ENCODE results near the gene DCST2.

DCST2 gene

DNA sequence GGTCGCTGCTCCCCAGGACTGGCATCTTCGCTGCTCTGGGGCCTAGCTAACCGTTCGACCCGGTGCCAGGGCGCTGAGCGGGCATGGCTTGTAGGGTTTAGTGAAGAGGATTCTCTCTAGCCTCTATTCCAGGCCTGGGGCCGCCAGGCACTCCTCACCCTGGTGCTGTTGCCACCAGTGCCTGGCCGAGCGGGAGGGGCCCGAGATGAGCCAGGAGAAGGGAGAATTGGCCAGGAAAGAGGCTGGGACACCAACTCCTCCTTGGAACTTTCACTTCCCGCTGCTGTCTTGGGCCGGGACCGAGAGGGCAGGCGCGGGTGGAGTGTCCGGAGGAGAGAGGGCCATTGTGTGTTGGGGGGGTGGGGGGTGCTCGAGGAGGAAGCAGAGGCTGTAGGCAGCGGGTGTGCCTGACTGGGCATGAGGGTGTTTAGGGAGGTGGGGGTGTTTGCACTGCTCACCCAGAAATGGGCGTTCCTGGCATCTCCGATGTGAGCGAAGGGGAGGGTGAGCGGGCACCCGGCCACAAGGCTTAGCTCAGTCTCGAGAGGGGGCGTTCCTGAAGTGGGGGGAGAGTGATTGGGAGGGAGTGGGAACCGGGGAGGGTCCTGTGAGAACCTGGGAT, 18.3 kb upstream of the DCST2 start:
- peak overlapping the region; percentile 65 for H3K4me3 ChIP-seq (ENCODE audit: low read depth, low read length)
- no peaks in the 10 kb centered on the region for H3K9me3 ChIP-seq (ENCODE audit: control insufficient read depth, insufficient read depth, low read length)
- no peak overlapping the region for H3K9ac ChIP-seq (ENCODE audit: low read depth, low read length)
- peaks cover 3% of the 10 kb centered on the region for H3K4me1 ChIP-seq (ENCODE audit: control insufficient read depth, insufficient read depth, low read length)
- peaks cover 35% of the 10 kb centered on the region for H3K27me3 ChIP-seq (ENCODE audit: control insufficient read depth, insufficient read depth, low read length)
- H3K36me3 ChIP-seq (ENCODE audit: control insufficient read depth, insufficient read depth, low read length) = no peaks in the 10 kb centered on the region

DNA sequence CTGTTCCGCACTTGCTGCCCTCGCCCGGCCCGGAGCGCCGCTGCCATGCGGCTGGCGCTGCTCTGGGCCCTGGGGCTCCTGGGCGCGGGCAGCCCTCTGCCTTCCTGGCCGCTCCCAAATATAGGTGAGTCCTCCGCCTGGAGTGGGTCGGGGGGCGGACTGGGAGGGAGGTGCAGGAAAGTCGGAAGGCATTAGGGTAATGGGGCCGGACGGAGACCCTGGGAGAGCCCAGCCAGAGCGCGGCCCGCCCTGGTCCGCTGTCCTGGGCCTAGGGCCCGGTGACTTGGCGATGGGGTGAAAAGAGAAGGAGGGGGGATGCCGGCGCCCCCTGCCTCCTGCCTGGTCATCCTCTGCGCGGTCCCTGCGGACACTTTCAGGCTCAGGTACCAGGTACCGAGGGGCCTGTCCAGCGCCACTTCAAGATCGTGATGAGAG, 17.8 kb upstream of the DCST2 start:
- H3K9ac ChIP-seq (ENCODE audit: low read depth, low read length) = no peak overlapping the region
- no peaks in the 10 kb centered on the region for H3K36me3 ChIP-seq (ENCODE audit: control insufficient read depth, insufficient read depth, low read length)
- H3K9me3 ChIP-seq (ENCODE audit: control insufficient read depth, insufficient read depth, low read length) = no peaks in the 10 kb centered on the region
- peaks cover 3% of the 10 kb centered on the region for H3K4me1 ChIP-seq (ENCODE audit: control insufficient read depth, insufficient read depth, low read length)
- H3K4me3 ChIP-seq (ENCODE audit: low read depth, low read length) = peak overlapping the region; percentile 65
- H3K27me3 ChIP-seq (ENCODE audit: control insufficient read depth, insufficient read depth, low read length) = peaks cover 35% of the 10 kb centered on the region

DNA sequence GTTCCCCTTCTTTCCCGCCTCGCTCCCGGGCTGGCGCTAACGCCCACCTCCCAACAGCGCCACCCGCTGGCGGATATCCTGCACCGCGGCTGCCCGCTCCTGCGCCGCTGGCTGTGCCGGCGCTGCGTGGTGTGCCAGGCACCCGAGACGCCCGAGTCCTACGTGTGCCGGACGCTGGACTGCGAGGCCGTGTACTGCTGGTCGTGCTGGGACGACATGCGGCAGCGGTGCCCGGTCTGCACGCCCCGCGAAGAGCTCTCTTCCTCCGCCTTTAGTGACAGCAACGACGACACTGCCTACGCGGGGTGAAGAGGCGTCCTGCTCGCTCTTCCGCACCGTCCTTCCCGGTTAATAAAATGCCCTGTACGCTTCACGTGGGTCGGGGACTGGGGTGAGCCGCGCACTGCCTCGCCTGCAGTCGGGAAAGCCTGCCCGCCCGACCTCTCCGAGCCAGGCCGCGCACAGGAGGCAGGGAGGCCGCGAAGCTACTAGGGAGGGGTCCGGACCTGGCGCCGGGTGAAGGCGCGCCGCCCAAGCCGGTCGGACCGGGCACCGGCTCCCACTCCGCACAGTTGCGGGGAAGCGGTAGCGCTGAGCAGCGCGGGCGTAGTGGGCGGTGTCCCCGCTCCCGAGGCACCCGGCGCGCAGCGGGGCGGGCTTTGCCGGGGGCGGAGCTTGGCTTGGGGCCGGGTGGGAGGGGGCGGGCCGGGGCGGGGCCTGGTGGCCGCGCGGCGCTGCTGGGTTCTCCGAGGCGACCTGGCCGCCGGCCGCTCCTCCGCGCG, 17.2 kb upstream of the DCST2 start, which contains the start of gene ADAM15:
Gene ADAM15, plus strand, starts transcription at position 757 of the 782 bp plus-strand sequence. CDS start 71 bp downstream, outside the sequence.
- H3K9ac ChIP-seq (ENCODE audit: low read depth, low read length) = peak within 1 kb of the TSS; percentile 73

DNA sequence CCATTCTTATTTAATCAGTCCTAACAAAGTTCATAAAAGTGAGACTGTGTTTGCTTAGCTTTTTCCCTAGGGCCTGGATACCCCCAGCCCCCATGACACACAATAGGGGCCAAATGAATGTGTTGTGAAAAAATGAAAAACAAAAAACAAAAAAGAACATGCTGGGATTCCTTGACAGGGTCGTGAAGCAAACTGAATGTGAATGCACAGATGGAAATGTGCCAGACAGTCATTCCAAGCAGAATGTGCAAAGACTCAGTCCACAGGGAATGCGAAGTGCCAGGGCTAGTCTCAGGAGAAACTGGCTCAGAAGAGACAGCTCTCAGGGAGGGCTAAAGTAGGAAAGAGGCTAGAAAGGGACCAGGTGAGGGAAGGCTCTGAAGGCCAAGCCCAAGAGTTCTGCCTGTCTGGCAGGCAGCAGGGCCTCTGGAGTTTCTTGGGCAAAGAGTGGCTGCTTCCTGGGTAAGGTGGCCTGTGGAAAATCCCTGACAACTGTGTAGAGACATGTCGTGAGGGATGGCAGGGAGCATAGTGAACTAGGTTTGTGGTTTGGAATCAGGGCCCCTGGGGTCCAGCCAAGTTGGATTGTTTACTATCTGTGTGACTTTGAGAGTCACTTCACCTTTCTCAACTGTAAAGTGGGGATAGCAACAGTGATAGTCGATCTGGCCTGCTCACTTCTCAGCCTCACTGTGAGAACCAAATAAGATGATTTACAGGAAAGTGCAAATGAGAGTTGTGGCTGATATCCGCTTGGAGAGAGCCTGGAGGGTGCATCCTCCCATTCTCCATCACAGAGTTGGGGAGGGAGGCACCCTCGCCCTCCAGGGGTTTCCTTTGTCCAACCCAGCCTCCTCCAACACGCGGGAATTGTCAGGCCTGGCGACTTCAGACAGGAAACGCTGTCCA, 16.3 kb upstream of the DCST2 start:
- H3K4me3 ChIP-seq (ENCODE audit: low read depth, low read length) = peak overlapping the region; percentile 92
- H3K27me3 ChIP-seq (ENCODE audit: control insufficient read depth, insufficient read depth, low read length) = peaks cover 35% of the 10 kb centered on the region
- H3K9me3 ChIP-seq (ENCODE audit: control insufficient read depth, insufficient read depth, low read length) = no peaks in the 10 kb centered on the region
- H3K4me1 ChIP-seq (ENCODE audit: control insufficient read depth, insufficient read depth, low read length) = peaks cover 3% of the 10 kb centered on the region
- H3K36me3 ChIP-seq (ENCODE audit: control insufficient read depth, insufficient read depth, low read length) = no peaks in the 10 kb centered on the region
- H3K9ac ChIP-seq (ENCODE audit: low read depth, low read length) = peak overlapping the region; percentile 41

More for the DNA sequence above, 17.2 kb upstream of the DCST2 start, which contains the start of gene ADAM15:
- no peaks in the 10 kb centered on the region for H3K9me3 ChIP-seq (ENCODE audit: control insufficient read depth, insufficient read depth, low read length)
- peaks cover 3% of the 10 kb centered on the region for H3K4me1 ChIP-seq (ENCODE audit: control insufficient read depth, insufficient read depth, low read length)
- H3K36me3 ChIP-seq (ENCODE audit: control insufficient read depth, insufficient read depth, low read length) = no peaks in the 10 kb centered on the region
- peaks cover 35% of the 10 kb centered on the region for H3K27me3 ChIP-seq (ENCODE audit: control insufficient read depth, insufficient read depth, low read length)
- peak within 1 kb of the TSS; percentile 92 for H3K4me3 ChIP-seq (ENCODE audit: low read depth, low read length)

DNA sequence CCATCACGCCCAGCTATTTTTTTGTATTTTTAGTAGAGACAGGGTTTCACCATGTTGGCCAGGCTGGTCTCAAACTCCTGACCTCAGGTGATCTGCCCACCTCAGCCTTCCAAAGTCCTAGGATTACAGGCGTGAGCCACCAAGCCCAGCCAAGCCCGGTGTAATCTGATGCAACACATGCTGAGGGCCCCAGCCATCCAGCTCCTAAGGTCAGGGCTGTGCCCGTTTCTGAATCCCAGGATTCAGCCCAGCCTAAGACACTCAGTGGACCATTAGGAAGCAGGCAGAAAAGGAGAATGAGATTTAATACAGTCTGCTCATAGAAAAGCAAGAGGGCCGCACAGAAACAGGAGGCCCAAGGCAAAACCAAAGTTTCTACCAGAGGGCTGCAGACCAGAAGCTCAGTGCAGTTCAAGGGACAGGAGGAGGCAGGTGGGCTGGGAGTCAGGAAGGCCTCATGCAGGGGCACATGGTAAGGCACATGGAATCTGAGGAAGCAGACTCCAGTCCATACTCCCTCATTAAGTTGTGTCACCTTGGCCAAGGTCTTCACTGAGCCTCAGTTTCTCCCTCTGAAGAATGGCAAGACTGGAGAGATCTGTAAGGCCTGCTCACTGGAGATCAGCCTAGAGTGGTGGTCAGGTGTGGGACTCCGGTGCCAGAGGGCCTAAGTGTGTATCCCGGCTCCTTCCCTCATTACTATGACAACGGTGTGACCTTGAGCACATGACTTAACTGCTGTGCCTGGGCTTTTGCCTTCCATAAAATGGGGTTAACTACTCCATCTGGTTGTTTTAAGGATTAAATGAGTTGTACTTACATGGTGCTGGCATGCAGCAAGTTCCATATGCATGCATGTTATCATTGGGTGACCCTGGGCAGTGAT, 15.1 kb upstream of the DCST2 start:
- Histone ChIP-seq H3K27me3 (ENCODE audit: control insufficient read depth, insufficient read depth, low read length) (peaks cover 35% of the 10 kb centered on the region), H3K4me1 (ENCODE audit: control insufficient read depth, insufficient read depth, low read length) (peaks cover 3% of the 10 kb centered on the region), H3K36me3 (ENCODE audit: control insufficient read depth, insufficient read depth, low read length) (no peaks in the 10 kb centered on the region), H3K4me3 (ENCODE audit: low read depth, low read length) (no peak overlapping the region), H3K9ac (ENCODE audit: low read depth, low read length) (no peak overlapping the region), H3K9me3 (ENCODE audit: control insufficient read depth, insufficient read depth, low read length) (no peaks in the 10 kb centered on the region)

DNA sequence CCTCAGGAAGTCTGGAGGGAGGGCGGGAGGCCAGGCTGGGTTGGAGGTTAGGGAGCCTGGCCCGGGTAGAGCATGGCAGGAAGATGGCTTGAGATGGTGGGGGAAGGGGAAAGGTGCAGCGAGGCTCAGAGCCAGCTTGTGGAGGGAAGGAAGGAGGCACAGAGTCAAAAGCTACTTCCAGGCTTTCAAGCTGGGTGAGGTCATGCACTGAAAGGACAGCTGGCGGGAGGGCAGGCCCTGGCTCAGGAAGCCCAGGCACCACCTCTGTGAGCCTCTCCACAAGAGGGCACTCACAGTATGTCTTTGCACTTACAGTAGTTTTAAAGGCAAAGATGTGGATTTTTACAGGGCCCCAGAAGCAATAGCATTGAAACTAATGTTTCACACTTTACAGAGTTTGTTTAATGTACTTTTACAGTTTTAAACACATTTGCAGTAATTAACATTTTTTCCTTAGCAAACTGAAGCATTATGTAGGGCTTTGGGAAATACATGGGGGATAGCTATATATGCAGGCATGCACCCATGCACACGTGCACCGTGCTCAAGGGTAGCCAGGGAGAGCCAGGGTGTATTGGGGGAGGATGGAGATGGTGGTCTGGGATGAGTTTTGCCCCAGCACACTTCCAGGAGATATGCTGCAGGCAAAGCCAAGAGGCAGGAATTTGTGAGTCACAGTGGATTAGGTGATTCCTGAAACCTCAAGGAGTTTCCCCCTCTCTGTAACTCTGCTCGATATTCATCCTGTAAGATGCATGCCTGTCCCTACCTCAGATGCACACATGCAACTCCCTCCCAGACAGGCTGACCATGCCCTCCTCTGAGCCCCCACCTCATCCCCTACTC, 11.5 kb upstream of the DCST2 start:
- Histone ChIP-seq H3K9ac (ENCODE audit: low read depth, low read length) (no peak overlapping the region), H3K9me3 (ENCODE audit: control insufficient read depth, insufficient read depth, low read length) (no peaks in the 10 kb centered on the region), H3K36me3 (ENCODE audit: control insufficient read depth, insufficient read depth, low read length) (no peaks in the 10 kb centered on the region), H3K4me1 (ENCODE audit: control insufficient read depth, insufficient read depth, low read length) (peaks cover under 1% of the 10 kb centered on the region), H3K27me3 (ENCODE audit: control insufficient read depth, insufficient read depth, low read length) (peaks cover 13% of the 10 kb centered on the region), H3K4me3 (ENCODE audit: low read depth, low read length) (no peak overlapping the region)

DNA sequence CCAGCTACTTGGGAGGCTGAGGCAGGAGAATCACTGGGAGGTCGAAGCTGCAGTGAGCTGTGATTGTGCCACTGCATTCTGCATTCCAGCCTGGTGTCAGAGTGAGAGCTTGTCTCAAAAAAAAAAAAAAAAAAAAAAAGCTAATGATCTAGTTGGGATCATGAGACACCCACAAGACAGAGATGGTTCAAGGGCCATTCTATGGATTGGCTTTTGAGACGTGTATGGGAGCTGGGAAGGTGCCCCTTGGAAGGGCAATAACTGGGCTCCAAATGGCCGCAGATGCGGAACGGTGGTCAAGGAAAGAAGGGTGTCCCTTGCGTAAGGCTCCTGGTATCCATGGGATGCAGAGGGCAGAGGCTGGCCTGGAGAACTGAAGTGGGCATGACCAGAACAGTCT, 10.8 kb upstream of the DCST2 start:
- no peak overlapping the region for H3K9ac ChIP-seq (ENCODE audit: low read depth, low read length)
- no peaks in the 10 kb centered on the region for H3K4me1 ChIP-seq (ENCODE audit: control insufficient read depth, insufficient read depth, low read length)
- H3K4me3 ChIP-seq (ENCODE audit: low read depth, low read length) = no peak overlapping the region
- no peaks in the 10 kb centered on the region for H3K9me3 ChIP-seq (ENCODE audit: control insufficient read depth, insufficient read depth, low read length)
- H3K36me3 ChIP-seq (ENCODE audit: control insufficient read depth, insufficient read depth, low read length) = no peaks in the 10 kb centered on the region
- H3K27me3 ChIP-seq (ENCODE audit: control insufficient read depth, insufficient read depth, low read length) = peaks cover 8% of the 10 kb centered on the region

DNA sequence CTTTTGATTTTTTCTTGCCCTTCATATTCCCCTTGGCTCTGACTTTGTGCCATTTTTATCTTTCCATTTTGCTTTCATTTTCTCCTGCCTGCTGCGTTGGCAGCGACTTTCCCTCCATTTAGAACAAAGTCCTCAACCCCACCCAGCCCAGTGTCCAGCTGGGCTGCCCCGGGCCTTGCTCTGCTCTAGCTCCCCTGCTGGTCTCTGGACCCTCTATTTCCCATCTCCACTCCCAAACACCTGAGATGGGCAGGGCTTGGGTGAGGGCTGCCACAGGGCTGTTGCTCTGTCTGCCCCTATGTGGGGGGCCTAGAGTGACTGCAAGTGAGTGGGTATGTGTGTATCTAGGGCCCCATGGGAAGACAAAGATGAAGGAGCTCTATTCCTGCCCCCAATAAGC, 10.2 kb upstream of the DCST2 start:
- no peak overlapping the region for H3K9ac ChIP-seq (ENCODE audit: low read depth, low read length)
- no peaks in the 10 kb centered on the region for H3K36me3 ChIP-seq (ENCODE audit: control insufficient read depth, insufficient read depth, low read length)
- H3K27me3 ChIP-seq (ENCODE audit: control insufficient read depth, insufficient read depth, low read length) = peaks cover 4% of the 10 kb centered on the region
- no peak overlapping the region for H3K4me3 ChIP-seq (ENCODE audit: low read depth, low read length)
- H3K9me3 ChIP-seq (ENCODE audit: control insufficient read depth, insufficient read depth, low read length) = no peaks in the 10 kb centered on the region
- no peaks in the 10 kb centered on the region for H3K4me1 ChIP-seq (ENCODE audit: control insufficient read depth, insufficient read depth, low read length)

DNA sequence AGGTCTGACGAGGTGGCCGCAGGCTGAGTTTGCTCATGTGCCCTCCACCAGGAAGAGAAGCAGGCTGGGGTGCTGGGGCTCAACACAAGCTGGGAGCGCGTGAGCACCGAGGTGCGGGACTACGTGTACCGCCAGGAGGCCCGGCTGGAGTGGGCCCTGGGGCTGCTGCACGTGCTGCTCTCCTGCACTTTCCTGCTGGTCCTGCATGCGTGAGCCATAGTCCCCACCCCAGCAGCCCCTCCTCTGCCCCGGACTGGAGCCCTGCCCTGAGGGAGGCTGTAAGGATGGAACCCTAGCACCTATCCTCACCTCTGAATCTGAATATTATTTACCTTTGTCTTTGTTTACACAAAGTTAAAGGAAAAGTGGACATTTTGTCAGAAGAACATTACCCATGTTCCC, 9.7 kb upstream of the DCST2 start:
- Histone ChIP-seq H3K36me3 (ENCODE audit: control insufficient read depth, insufficient read depth, low read length) (no peaks in the 10 kb centered on the region), H3K9ac (ENCODE audit: low read depth, low read length) (no peak overlapping the region), H3K4me1 (ENCODE audit: control insufficient read depth, insufficient read depth, low read length) (no peaks in the 10 kb centered on the region), H3K27me3 (ENCODE audit: control insufficient read depth, insufficient read depth, low read length) (peaks cover 2% of the 10 kb centered on the region), H3K4me3 (ENCODE audit: low read depth, low read length) (no peak overlapping the region), H3K9me3 (ENCODE audit: control insufficient read depth, insufficient read depth, low read length) (no peaks in the 10 kb centered on the region)

DNA sequence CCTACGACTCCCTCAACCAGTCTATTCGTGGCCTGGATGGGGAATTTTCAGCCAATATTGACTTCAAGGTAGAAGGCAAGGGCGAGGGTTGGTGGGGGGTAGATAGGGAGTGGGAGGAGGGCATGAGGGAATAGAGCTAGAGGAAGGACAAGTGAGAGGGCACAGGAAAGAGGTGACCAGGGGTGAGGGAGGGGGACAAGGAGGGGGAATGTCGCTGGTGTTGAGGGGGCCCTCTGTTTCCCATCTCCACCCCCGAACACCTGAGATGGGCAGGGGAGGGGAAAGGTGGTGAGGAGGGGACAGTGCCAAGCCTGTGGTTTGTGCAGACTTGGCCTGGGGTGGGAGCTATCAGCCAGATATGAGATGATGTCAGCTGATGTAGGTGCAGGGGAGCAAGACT, 9.2 kb upstream of the DCST2 start:
- H3K9me3 ChIP-seq (ENCODE audit: control insufficient read depth, insufficient read depth, low read length) = no peaks in the 10 kb centered on the region
- H3K4me1 ChIP-seq (ENCODE audit: control insufficient read depth, insufficient read depth, low read length) = no peaks in the 10 kb centered on the region
- H3K9ac ChIP-seq (ENCODE audit: low read depth, low read length) = no peak overlapping the region
- H3K36me3 ChIP-seq (ENCODE audit: control insufficient read depth, insufficient read depth, low read length) = no peaks in the 10 kb centered on the region
- H3K4me3 ChIP-seq (ENCODE audit: low read depth, low read length) = no peak overlapping the region
- peaks cover 4% of the 10 kb centered on the region for H3K27me3 ChIP-seq (ENCODE audit: control insufficient read depth, insufficient read depth, low read length)
